Subcutaneous adipose tissue (tissue), 4 donors: ENCODE measurements around the gene APLP2. TPM values are rescaled to one million over a fixed set of nuclear protein-coding genes. Genes with fewer than 3 reads are reported as not detected.

ENCODE experiments used
- CTCF ChIP-seq: fragments of 450-650 bp; IDR thresholded peaks from one replicate; pipeline ENCODE4 v1.5.1; 2016; ENCODE audit warnings: low read depth, mild to moderate bottlenecking, control low read depth, antibody characterized with exemption, moderate library complexity
- total RNA-seq, 4 donors: library from RNA; depleted of rRNA; stranded (reverse); fragments of >200 nt; gene quantifications; one replicate each; pipeline ENCODE4 v1.1.0, GENCODE V29; 2016

Gene APLP2
- total RNA-seq, 4 donors from 2014 or later = 292 to 926 (median 434) TPM

DNA sequence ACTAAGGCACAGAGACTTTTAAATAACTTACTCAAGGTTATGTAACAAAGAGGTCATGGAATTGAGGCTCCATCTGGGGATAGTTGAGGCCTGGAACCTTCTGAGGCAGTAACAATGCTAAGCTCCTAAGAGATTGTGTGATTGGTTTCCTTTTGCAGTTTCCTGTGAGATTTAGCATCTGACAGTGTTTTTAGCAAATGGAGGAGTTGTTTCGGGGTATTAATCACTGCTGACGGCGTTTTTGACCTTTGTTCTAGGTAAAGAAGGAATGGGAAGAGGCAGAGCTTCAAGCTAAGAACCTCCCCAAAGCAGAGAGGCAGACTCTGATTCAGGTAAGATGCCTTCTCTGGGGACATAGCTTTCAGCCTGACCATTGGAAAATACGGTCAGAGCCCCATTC is 57.8 kb downstream of the APLP2 start:
- no peak for TF ChIP-seq CTCF

DNA sequence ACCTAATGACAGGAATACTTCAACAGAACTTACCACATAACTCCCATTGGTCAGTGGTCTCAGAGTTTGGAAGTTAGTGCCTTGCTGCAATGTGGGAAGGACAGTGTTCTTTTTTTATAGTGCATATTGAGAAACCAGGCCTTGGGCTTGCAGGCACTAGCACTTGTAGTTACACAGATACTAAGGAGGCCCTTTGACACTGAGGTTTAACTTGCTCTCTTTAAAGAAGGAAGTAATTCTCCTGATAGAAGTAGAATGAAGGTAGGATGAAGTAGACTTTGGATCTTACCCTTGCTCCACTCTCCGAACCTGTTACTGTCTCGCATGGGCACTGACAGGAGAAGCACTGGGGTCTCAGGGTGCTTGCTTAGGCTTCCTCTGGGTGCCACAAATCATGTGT is 58.9 kb downstream of the APLP2 start:
- TF ChIP-seq CTCF = no peak

DNA sequence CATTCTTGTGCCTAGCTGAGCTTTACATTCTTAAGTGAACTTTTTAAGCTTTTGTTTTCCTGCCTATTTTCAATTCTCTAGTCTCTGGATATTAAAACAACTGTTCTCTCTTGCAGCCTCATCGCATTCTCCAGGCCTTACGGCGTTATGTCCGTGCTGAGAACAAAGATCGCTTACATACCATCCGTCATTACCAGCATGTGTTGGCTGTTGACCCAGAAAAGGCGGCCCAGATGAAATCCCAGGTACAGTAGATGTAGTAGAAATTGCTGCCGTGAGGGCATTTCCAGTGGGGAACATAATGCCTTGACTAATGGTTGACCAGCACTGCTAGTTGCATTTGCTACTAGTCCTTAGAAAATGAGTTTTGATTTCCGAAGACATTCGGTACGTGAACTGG is 60.2 kb downstream of the APLP2 start:
- no peak for TF ChIP-seq CTCF

DNA sequence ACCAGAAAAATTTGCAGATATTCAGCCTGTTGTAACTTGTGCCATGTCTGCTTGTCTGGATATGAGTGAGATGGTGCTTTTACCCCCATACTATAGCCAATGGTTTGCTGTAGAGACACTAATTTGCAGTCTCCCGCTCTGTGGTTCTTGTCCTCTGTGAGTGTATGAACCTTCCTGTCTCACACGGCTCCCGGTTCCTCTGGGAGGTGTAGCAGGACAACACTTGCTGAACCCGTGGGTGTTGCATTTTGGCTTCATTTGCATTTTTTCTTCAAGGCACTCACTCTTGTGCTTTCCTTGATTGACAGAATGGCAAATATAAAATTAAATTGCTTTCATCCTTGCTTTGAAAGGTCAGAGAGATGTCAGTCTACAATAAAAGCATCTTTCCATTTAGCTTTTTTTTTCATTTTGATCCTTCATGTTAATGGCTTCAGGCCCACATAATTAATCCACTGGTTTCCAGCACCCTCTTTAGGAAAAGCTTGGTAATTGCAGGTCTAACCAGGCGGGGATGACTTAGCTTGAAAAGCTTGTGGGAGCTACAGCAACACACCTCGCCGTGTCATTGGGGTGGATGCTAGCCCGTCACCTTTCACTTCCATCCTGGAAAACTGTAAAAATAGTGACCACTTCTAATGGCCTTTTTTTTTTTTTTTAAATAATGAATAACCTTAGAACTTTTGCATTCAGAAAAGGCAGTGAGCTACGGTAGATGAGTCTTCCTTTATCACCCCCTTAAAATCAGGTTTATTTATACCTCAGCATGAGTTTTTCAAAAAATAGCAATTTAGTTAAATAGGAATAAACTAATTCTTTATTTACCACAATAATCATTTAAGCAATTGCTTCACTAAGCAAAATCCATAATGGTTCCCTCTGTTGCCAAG is 62.5 kb downstream of the APLP2 start:
- no peak for TF ChIP-seq CTCF

DNA sequence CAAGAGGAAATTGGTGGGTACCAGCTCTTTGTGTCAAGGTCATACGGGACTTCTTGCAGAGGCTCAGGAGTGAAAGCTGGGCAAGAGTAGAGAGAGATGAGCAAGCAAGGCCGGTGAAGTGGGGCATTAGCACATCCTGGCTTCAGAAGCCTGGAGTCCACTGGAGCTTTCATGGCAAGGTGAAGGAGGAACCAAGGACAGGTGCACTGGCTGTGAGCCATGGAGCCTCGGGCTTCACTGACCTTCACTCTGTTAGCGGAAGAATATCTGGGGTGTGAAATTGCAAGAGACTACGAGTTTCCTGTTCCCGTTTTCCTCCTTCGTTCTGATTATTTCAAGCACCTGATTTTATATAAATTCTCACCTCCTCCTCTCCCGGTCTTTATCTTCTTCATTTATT is 64.0 kb downstream of the APLP2 start:
- no peak for TF ChIP-seq CTCF

- TF ChIP-seq CTCF = no peak
These were observed 66.4 kb downstream of the APLP2 start for GRCh38 chr11:130136107-130136506.

- no peak for TF ChIP-seq CTCF
These were observed 68.3 kb downstream of the APLP2 start for GRCh38 chr11:130137999-130138398.
